Stimulated activated CD8-positive, alpha-beta memory T cell treated with anti-CD3 and anti-CD28 coated beads, Interleukin-2, amount 100 ng/mL, for 1 hour (primary cell): Measurements from ENCODE around the gene GNG7.
A peak's percentile ranks its signal among the peaks of the same experiment; 100 is the strongest.
"Not testable (repeated sequence)": the region's sequence is repeated elsewhere in the genome, so short reads cannot be mapped to it uniquely, and the experiment has no call there.

Experiments used
- DNase-seq, 2 donors: peaks; one replicate each; pipeline ENCODE4 v3.0.0-alpha.2; 2020; ENCODE audit warnings: low read depth in 2 of 2

The GNG7 gene

DNA sequence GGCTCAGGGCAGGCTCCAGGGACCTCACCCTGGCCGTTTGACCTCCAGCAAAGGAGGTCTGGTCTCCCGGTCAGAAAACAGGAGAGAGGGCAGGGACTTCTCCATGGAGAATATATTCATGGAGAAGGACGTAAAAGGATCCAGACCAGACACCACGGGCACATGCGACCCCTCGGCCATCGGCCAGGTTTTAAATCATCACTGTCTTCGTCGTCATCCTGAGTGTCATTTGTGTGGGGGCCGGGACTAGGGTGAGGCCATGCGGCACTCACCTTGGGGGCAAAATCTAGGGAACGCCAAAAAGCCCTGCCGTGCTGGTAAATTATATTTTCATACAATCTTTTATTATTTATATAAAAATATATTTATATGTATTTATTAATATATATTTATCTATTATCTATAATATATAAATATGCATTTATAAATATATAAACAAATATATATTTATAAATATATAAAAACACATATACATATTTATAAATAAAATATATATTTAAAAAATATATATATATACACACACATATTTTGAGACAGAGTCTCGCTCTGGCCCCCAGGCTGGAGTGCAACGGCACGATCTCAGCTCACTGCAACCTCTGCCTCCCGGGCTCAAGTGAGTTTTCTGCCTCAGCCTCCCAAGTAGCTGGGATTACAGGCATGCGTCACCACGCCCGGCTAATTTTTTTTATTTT, 151.2 kb downstream of the GNG7 start:
- no peak for DNase-seq

DNA sequence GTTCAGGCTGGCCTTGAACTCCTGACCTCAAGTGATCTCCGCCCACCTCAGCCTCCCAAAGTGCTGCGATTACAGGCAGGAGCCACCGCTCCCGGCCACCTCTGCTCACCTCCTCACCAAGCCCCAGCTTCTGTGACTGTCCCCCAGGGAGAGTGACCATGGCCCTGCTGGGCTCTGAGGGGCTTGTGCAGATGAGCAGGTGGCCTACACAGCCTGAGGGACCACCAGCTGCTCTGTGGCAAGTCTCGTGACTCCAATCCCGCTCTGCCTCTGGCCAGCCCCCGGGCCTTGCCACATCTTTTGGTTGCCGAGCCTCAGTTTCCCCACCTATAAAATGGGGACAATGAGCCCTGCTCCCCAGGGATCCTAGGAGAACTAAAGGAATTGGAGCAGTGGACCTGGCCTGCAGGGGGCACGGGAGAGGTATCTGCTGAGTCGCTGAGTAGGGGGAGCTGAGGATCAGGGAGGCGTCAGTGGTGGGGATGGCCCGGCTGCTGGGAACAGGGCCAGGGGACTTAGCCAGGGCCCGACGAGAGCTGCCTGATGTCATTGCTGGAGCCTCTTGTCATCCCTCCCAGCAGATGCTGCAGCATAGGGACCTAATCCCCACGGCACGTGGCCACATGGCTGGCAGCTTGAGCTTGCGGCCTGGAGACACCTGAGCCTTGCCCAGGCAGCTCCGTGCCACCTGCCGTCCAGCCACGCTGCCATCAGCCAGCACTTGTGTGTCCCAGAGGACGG, 151.9 kb downstream of the GNG7 start:
- DNase-seq: no peak

DNA sequence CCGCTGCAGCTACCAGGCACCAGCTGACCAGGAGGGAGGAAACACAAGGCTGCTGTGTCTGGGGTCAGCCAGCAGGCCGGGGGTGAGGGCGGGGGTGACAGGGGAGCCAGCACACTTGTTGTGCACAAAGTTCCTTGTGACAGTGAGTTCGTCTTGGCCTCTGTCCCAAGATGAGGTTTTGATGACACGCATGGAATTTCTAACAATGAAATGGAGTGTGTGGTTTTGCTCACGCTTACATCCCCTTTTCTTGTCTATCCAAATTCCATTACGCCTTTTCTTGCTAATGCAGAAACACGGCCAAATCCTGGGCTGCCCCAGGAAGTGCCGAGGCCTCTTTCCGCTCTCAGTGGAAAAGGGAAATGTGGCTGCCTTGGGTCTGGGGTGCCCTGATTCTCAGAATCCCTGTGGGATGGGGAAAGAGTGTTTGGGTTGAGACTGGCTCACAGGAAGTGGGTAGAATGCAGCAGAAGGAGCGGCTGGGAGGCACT, 152.7 kb downstream of the GNG7 start:
- DNase-seq: no peak

DNA sequence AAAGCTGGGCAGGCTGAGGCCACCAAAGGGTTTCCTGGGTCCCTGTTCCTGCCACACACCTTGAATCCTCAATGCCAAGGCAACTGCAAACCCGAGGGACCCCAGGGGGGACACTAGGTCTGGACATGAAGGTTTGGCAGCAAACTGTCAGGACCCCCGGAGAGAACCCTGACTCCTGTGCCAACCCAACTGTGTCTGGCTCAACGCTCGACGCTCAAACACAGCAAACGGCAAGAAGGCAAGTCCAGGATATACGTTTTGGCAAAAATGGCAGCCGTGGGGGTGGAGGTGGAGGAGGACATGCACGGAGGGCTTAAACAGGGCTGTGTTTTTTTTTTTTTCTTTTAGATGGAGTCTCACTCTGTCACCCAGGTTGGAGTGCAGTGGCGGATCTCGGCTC, 153.5 kb downstream of the GNG7 start:
- no peak for DNase-seq

DNA sequence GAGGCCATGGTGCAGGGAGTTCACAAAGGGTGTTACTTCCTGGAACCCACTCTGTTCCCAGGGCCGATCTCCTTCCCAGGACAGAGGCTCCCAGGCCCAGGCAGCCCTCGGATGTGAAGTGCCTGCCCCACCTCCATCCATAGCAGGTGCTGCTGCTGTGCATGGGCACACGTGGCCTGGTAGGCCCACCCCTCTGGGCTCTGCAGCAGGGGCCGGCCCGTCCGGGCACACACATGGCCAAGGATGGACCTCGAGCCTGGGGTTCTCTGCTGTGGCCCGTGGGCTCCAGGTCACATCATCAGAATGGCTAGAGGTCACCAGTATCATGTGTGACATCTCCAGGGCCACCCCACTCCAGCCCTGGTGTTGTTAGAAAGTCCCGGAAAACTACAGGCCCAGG, 154.8 kb downstream of the GNG7 start:
- no peak for DNase-seq

DNA sequence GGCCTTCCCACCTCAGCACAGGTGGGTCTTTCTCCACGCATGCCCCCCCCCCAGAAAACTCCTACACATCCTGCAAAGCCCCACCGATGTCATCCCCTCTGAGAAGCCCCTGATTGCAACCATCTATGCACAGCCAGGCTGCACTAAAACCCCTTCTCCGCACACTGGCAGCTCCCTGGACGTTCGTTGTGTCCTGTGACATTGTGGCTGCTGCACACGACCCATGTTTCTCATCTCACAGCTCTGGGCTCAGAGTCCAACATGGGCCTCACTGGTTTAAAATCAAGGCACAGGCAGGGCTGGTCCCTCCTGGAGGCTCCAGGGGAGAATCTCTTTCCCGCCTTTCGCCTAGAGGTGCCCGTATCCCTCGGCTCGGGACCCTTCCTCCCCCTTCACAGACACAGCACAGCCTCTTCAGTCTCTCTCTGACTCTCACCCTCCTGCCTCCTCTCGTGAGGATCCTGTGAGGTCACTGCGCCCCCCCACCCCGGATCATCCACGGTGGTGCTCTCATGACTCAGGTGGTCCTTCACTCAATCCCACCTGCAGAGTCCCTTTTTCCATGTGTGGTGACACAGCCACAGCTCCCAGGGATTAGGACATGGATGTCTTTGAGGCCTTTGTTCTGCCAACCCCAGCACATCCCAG, 155.3 kb downstream of the GNG7 start:
- no peak for DNase-seq

DNA sequence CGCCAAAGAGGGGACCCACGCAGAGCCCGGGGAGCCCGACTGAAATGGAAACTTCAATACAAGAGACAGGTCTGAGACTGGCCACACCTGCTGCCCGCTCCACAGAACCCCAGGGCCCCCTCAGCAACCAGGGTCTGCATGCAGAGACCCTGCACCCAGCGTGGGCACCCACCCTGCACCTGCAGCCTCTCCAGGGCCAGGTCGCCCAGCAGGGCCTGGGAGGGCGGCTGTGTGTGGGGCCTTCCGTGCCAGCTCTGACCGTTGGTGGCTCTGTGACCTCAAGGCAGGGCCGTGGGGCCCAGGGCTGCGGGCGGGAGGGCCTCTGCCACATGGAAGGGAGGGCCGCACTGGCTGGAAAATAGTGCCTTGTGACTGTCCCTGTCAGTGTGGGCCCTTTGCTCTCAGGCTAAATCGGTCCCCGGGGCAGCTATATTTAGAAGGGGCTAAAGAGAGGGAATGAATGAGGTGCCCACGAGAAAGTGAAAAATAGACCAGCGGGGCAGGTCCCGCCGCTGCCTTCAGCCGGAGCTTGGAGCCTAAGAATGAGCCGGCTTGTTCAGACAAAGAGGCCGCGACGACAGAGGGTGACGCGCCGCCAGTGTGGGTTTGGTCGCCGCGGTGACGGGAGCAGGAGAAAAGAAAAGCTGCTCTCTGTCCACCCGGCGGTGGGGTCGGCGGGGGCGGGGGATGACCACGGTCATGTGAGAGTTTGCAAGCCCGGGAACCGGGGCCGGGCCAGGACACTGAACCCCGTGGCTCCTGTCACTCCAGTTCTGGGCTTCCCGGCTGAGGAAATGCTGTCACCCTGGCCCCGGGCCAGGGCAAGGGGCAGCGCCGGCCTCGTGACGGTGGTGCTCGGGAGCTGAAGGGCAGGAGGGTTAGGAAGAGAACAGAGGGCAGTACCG, 156.1 kb downstream of the GNG7 start:
- DNase-seq: no peak

DNA sequence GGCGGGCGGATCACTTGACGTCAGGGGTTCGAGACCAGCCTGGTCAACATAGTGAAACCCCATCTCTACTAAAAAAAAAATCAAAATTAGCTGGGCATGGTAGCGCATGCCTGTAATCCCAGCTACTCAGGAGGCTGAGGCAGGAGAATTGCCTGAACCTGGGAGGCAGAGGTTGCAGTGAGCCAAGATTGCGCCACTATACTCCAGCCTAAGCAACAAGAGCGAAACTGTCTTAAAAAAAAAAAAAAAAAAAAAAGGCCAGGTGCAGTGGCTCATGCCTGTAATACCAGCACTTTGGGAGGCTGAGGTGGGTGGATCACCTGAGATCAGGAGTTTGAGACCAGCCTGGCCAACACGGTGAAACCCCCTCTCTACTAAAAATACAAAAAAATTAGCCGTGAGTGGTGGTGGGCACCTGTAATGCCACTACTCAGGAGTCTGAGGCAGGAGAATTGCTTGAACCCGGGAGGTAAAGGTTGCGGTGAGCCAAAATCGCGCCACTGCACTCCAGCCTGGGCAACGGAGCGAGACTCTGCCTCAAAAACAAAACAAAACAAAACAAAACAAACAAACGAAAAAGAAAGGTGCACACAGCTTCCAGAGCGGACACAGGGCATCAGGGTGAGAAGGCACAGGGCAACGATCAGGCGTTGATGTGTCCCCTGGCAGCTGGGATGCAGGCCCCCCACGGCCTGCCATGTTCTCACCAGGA, 156.9 kb downstream of the GNG7 start:
- not testable (repeated sequence) for DNase-seq

DNA sequence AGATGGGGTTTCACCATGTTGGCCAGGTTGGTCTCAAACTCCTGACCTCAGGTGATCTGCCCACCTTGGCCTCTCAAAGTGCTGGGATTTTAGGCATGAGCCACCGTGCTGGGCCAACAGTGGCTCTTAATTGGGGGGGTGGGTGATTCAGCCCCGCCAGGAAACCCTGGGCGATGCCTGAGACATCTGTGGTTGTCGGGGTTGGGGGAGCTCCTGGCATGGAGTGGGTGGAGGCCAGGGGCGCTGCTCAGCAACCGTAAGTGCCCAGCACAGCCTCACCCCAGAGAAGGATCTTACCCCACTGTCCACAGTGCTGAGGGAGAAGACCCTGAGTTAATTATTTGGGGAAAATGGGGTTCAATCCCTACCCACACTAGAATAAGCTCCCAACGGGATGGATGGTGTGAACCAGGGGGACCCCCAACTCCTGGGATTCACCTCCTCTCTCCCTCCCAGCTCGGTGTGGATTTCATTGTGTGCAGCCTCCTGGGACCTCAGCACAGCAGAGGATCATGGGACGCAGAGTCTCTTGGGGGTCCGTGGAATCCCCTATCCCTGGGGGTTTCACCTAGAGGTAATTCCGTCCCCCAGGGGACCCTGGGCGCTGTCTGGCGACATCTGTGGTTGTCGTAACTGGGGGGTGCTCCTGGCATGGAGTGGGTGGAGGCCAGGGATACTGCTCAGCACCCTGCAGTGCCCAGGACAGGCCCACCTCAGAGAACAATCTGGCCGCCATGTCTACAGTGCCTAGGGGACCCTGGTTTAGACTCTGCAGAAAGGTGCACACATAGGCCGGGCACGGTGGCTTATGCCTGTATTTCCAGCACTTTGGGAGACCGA, 157.7 kb downstream of the GNG7 start:
- DNase-seq: no peak

DNA sequence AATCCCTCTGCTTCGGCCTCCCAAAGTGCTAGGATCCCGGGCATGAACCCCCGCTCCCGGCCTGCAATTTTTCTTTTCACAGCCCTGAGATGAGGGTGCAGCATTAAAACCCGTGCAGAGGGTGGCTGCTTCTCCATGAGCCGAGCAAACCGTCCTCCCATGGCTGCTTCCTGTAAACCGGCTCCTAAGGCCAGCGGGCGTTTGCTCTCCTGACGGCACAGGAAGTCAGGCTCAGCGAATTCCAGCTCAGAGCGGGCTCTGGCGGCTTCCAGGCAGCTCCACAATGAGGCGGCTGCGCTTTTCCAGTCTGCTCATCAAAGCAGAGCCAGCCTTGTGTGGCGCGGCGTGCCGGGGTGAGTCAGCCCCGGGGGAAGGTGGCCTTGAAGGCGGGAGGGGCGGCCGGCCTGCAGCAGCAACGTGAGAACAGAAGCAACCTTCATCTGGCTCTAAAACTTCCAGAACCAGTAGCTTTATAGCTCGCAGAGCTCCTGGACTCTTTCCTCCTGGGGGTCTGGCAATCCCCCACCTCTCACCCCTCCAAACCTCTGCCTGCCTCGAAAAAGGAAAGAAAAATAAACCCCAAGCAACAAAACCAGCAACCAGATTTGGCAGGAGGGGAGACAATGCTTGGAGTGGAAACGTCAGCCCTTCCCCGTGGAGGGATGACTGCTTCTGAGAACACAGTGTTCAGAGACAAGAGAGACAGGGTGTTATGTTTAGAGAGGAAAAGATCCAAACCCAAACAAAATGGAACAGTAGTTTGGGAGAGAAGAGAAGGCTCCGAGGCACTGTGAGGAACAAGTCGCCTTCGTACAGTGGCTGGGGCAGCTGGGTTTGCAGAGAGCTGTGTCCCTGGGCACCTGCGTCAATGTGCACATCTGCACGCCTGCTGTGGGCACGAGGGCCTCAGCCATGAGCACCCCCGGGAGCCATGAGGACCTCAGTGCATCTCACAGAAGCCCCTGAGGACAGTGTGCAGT, 158.7 kb downstream of the GNG7 start:
- peak; percentile 38 to 50 for DNase-seq

DNA sequence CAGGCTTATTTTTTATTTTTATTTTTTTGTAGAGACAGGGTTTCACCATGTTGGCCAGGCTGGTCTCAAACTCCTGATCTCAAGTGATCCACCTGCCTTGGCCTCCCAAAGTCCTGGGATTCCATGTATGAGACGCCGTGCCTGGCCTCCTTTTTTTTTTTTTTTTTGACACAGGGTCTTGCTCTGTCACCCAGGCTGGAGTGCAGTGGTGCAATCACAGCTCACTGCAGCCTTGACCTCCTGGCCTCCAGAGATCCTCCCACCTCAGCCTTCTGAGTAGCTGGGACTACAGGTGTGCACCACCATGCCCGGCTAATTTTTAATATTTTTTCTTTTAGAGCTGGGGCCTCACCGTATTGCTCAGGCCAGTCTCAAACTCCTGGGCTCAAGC, 159.4 kb downstream of the GNG7 start:
- DNase-seq: not testable (repeated sequence)

DNA sequence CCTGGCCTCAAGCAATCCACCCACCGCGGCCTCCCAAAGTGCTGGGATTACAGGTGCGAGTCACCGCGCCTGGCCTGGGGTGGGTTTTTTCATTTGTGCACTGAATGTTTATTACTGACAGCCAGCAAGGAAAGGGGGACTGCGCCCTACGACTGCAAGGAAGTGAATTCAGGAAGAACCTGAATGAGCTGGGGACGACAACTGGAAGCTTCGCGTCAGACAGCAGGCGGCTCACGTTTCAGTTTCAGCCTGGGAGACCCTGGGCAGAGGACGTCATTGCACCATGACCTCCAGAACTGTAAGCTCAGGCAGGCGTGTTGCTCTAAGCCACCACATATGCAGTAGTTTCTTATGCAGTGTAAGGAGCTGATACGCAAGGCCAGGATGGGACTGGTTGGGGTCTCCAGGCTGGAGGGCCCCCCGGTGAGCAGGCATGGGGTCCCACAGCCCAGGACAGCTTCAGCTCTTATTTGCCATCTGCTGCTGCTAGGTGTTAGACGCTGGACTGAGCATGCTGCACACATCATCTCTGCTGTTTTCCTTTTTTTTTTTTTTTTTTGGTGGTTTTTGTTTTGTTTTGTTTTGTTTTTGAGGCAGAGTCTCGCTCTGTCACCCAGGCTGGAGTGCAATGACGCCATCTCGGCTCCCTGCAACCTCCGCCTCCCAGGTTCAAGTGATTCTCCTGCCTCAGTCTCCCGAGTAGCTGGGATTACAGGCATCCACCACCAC, 160.0 kb downstream of the GNG7 start:
- DNase-seq: no peak

DNA sequence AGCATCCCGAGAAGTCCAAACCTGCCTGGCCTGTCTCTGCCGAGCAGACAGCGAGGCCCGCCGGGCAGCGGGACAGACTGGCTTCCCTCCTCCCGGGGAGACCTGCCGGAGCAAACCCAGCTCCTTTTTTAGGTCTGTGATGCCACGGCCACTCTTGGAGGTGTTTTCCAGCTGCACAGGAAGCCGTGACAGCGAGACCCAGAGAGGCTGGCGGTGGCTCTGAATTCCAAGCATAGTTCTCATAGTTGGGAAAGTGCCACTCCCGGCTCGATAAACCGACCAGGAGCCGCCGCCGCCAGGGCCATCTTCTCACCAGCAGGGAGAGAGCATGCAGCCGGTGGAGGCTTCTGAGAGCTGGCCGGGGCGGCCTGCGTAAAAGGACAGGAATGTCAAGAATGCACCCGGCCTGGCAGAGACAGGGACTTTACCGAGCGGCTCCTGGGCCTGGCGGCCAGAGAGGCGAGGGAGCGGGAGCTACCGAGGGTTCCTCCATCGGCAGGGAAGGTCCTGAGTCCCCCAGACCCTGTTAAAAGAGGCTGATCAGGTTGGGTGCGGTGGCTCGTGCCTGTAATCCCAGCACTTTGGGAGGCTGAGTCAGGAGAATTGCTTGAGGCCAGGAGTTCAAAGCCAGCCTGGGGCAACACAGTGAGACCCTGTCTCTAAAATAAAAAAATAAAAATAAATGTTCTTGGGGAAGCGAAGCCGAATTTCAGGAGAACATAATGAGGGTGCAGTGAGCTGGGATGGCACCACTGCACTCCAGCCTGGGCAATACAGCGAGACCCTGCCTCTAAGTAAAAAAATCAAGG, 161.6 kb downstream of the GNG7 start:
- DNase-seq: no peak

DNA sequence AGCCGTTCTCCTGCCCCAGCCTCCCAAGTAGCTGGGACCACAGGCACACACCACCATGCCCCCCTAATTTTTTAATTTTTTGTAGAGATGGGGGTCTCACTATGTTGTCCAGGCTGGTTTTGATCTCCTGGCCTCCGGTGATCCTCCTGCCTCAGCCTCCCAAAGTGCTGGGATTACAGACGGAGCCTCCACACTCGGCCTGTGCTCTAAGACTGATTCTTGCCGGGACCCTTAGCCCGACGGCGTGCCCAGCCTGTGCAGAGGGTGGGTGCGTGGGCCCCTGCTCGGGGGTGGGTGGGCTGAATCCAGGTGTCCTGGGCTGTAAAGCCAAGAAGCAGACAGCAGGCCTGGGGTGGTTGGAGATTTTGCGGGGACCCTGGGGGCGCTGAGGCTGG, 162.2 kb downstream of the GNG7 start:
- DNase-seq: no peak

DNA sequence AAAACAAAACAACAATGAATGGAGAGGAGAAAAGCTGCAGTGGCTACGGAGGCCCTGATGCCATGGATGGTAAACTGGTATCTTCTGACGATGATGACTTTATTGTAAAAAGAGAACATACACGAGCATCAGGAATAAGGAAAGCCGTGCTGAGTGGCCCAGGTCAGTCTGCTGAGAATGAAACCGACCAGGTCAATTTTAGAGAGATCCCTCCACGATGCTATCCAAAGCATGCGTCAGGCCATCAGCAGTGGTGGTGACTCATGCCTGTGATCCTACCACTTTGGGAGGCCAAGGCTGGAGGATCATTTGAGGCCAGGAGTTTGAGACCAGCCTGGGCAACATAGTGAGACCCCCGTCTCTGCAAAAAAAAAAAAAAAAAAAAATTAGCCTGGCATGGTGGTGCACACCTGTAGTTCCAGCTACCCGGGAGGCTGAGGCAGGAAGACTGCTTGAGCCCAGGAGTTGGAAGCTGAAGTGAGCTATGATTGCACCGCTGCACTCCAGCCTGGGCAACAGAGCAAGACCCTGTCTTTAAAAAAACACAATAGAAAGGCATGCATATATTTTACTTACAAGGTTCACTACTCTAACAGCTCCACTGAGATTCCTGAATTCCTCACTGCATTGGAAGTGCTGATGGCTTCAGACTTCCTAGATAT, 164.3 kb downstream of the GNG7 start:
- no peak for DNase-seq

DNA sequence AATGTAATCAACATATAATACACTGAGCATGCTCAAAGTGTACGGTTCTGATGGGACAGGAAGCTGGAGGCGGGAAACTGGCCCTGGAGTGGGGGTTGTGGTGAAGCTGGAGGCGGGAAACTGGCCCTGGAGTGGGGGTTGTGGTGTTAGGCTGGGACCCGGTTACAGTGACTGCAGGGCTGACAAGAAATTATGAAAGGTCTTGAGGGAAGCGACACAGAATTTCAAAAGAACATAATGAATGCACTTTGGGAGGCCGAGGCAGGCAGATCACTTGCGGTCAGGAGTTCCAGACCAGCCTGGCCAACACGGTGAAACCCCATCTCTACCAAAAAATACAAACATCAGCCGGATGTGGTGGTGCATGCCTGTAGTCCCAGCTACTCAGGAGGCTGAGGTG, 164.9 kb downstream of the GNG7 start:
- not testable (repeated sequence) for DNase-seq

DNA sequence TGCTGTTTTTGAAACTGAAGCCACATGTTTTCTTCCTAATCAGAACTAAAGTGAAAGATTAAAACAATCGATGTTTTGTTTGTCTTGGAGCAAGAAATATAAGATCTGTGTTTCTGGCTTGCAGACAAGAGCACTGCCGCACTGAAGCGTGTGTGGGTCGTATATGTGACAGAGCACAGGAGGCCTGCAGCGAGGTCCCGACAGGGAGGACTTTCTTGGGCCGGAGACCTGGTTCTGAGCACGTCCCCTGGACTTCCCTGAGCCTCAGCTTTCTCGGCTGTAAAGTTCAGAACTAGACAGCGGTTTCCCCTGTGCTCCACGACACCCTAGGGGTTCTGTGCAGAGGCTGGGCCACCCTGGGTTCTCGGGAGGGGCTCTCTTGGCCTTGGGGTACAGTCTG, 166.0 kb downstream of the GNG7 start:
- DNase-seq: no peak
